BE2C (cell line): ENCODE data around the gene HSD17B12.

ENCODE experiments used
- DNase-seq: peaks from one replicate; pipeline ENCODE4 v3.0.0-alpha.2; 2020
- H3K27me3 ChIP-seq: fragments of 250-450 bp; sonication (Bioruptor Pico); 2 replicates; pipeline ENCODE4 v1.5.1; 2020; ENCODE audit warnings: mild to moderate bottlenecking
- H3K36me3 ChIP-seq: fragments of 250-450 bp; sonication (Bioruptor Pico); 2 replicates; pipeline ENCODE4 v1.5.1; 2020; ENCODE audit warnings: mild to moderate bottlenecking
- H3K4me1 ChIP-seq: fragments of 250-450 bp; sonication (Bioruptor Pico); 2 replicates; pipeline ENCODE4 v1.5.1; 2020
- H3K4me3 ChIP-seq: 2 replicates; pipeline ENCODE4 v1.5.1; 2011; ENCODE audit warnings: low read depth, low read length
- H3K9me3 ChIP-seq: fragments of 250-450 bp; sonication (Bioruptor Pico); 2 replicates; pipeline ENCODE4 v1.5.1; 2020
- TF ChIP-seq, protein P1 (sequence below): IDR thresholded peaks from 2 replicates; pipeline ENCODE4 v1.5.1; 2012; ENCODE audit warnings: mild to moderate bottlenecking, low read depth, low read length

The HSD17B12 gene

DNA sequence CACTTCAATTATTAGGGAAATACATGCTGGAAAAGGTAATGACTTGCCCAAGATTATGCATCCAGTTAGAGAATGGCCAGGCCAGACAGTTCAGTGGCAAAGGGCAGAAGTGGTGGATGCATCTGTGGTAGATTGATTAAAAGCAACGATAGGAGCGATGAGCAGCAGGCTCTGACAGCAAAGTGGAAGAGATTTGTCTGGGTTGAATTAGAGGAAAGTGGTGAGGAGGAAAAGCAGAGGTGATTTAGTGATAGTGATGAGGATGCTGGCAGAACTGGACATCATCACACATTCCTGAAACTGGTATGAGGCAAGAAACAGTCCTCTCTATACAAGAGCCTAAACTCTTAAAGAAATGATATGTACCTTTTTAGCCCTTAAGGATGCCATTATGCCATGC, 12.5 kb downstream of the HSD17B12 start:
- Histone ChIP-seq H3K4me3 (no peak overlapping the region), H3K4me1 (peaks cover 3% of the 10 kb centered on the region), H3K9me3 (no peaks in the 10 kb centered on the region), H3K36me3 (peaks cover 4% of the 10 kb centered on the region; the same call in 1 of the 2 replicates), H3K27me3 (no peaks in the 10 kb centered on the region)
- TF ChIP-seq, protein P1, sequence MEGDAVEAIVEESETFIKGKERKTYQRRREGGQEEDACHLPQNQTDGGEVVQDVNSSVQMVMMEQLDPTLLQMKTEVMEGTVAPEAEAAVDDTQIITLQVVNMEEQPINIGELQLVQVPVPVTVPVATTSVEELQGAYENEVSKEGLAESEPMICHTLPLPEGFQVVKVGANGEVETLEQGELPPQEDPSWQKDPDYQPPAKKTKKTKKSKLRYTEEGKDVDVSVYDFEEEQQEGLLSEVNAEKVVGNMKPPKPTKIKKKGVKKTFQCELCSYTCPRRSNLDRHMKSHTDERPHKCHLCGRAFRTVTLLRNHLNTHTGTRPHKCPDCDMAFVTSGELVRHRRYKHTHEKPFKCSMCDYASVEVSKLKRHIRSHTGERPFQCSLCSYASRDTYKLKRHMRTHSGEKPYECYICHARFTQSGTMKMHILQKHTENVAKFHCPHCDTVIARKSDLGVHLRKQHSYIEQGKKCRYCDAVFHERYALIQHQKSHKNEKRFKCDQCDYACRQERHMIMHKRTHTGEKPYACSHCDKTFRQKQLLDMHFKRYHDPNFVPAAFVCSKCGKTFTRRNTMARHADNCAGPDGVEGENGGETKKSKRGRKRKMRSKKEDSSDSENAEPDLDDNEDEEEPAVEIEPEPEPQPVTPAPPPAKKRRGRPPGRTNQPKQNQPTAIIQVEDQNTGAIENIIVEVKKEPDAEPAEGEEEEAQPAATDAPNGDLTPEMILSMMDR = no peak
- DNase-seq = peak; percentile 38

DNA sequence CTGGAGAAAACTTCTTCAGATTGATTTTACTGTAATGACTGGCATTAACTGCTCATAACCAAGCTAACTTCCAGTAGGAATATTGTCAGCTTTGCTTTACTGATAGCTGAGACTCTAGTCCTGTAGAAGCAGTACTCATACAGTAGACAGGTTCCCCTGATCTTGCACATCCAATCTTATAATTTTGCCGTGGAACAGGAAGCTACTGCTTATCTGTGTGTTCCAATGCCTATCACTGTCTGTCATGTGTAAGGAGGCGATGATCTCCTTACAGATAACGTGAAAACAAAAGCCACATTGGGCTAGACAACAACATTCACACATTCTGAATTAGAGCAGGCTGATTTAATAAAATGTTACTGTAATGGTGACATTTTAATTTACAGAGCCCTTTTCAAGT, 13.2 kb downstream of the HSD17B12 start:
- Histone ChIP-seq H3K36me3 (peaks cover 4% of the 10 kb centered on the region; the same call in 1 of the 2 replicates), H3K27me3 (no peaks in the 10 kb centered on the region), H3K4me3 (no peak overlapping the region), H3K9me3 (no peaks in the 10 kb centered on the region), H3K4me1 (peaks cover 3% of the 10 kb centered on the region)
- TF ChIP-seq, protein P1 = no peak
- no peak for DNase-seq

DNA sequence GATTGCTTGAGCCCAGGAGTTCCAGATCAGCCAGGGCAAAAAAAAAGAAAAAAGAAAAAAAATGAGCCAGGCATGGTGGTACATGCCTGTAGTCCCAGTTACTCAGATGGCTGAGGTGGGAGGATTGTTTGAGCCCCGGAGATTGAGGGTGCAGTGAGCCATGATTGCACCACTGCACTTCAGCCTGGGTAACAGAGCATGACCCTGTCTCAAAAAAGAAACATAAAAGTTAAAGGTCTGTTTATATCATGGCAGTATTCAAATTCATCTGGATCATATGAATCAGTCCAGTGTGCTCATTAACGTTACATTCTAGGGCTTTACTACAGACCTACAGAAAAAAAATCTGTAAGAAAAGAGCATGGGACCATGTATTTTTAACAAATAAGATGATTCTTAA, 13.9 kb downstream of the HSD17B12 start:
- Histone ChIP-seq H3K27me3 (no peaks in the 10 kb centered on the region), H3K4me1 (peaks cover 3% of the 10 kb centered on the region), H3K36me3 (peaks cover 4% of the 10 kb centered on the region; the same call in 1 of the 2 replicates), H3K9me3 (no peaks in the 10 kb centered on the region), H3K4me3 (no peak overlapping the region)
- no peak for DNase-seq
- TF ChIP-seq, protein P1 = no peak

DNA sequence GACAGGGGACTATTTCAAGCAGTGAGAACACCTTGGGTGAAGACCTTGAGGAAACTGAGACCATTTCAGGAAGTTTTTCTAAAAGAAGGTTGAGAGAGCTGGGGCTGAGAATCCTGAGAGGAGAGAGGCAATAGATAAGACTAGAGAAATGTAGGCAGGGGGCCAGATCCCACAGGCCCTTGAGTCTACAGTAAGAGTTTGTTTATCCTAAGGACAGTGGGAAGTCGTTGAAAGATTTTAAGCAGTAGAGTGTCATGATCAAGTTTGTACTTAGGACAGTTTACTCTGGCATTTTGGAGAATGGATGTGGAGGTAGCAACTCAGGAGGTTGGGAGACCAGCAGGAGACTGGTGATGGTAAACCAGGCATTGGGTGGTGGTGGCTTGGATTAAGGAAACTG, 17.1 kb downstream of the HSD17B12 start:
- Histone ChIP-seq H3K27me3 (no peaks in the 10 kb centered on the region), H3K9me3 (no peaks in the 10 kb centered on the region), H3K4me3 (no peak overlapping the region), H3K4me1 (no peaks in the 10 kb centered on the region; the same call in 1 of the 2 replicates), H3K36me3 (0 out of 2 replicates have a peak, but pooled peaks cover 4% of the 10 kb centered on the region)
- TF ChIP-seq, protein P1 = no peak
- DNase-seq = no peak

DNA sequence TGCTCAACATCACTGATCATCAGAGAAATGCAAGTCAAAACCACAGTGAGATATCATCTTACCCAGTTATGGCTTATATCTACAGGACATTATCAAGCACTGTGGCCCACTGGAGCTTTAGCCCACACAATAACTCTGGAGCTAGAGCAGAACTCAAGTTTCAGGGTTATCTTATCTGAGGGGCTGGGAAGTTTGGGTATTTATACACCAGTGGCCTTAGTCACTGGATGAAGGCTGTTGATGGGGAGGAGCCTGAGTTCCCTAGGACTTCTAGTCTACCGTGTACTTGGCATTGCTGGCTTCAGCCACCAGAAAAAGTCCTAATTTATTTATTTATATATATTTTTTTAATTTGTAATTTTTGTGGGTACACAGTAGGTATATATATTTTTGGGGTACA, 19.3 kb downstream of the HSD17B12 start:
- Histone ChIP-seq H3K27me3 (no peaks in the 10 kb centered on the region), H3K4me3 (no peak overlapping the region), H3K9me3 (no peaks in the 10 kb centered on the region), H3K4me1 (no peaks in the 10 kb centered on the region), H3K36me3 (0 out of 2 replicates have a peak, but pooled peaks cover 4% of the 10 kb centered on the region)
- TF ChIP-seq, protein P1 = no peak
- no peak for DNase-seq

DNA sequence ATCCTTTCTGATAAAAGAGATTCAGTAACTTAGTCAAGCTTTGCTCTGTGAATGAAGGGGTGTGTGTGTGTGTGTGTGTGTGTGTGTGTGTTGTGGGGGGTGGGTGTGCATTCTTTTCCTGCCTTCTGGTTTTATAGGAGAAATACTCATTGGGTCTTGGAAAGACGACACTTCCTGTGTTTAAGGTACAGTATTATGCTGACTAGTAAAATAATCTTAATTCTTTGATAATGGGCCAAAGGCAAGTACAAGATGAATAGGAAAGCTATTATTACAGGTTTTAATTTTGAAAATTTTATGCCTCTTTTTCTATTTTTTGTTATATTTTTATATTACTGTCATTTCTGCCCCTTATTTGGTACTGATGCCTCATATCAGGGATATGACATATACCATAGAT, 26.1 kb downstream of the HSD17B12 start:
- Histone ChIP-seq H3K36me3 (no peaks in the 10 kb centered on the region), H3K4me3 (no peak overlapping the region), H3K4me1 (no peaks in the 10 kb centered on the region), H3K27me3 (no peaks in the 10 kb centered on the region), H3K9me3 (no peaks in the 10 kb centered on the region)
- TF ChIP-seq, protein P1 = no peak
- DNase-seq = no peak
